Hematopoietic multipotent progenitor cell (in vitro differentiated cells): ENCODE results near the gene RUNX2. TPM values are rescaled to one million over a fixed set of nuclear protein-coding genes. Genes with fewer than 3 reads are reported as not detected.

ENCODE experiments used
- DNase-seq, 3 donors: peaks; one replicate each; pipeline ENCODE4 v3.0.0-alpha.2; 2011 to 2015; ENCODE audit warnings: low read depth in 2 of 3, low spot score in 2 of 3
- total RNA-seq: library from RNA; depleted of rRNA; stranded (reverse); fragments of >200 nt; gene quantifications from one replicate; pipeline ENCODE4 v1.2.3, GENCODE V29; 2012

RUNX2 gene
- total RNA-seq, 1 donor, result 26.1 TPM

DNA sequence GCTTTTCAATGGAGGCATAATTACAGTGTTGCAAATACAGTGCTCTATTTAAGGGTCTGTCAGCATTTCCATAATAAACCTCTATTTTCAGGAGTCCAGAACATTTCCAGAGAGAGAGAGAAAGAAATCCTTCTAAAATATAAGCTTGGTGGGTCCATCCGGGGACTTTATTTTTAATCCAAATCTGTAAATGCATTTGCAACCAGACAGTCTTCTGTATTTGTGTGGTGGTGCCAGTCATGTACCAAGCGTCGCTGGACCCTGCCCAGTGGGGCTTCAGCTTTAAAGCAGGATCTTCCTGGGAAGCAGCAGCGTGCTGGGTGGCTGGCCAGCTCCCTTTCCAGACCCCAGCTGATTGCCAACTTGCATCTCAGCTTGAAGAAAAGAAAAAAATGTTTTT, 306.1 kb downstream of the RUNX2 start:
- DNase-seq, result no peak

DNA sequence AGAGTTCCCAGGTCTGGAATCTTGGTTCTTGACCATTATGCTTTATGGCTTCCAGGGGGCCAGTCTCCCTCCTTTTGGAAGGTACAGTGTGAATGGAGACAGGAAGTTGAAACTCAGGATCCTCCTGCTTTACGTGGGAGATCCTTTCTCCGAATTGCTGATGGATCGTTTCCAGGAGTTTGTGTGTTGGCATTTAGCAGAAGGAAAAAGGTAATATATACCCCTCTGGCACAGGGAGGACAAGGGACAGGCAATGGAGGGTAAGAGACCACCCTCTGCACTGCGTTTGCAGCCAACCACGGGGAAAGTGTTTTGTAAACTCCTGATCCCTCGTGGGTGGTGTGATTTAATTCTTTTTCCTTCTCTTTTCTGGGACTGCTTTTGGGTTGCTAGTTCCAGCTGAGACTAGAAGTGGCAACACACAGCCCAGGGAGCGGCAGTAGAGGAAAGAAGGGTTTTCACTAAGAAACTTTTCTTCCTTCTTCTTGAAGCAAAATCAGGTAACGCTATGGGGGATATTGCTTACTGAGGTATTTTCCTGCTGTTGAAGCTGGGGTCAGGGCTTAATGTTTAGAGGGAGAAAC, 307.2 kb downstream of the RUNX2 start:
- no peak for DNase-seq

DNA sequence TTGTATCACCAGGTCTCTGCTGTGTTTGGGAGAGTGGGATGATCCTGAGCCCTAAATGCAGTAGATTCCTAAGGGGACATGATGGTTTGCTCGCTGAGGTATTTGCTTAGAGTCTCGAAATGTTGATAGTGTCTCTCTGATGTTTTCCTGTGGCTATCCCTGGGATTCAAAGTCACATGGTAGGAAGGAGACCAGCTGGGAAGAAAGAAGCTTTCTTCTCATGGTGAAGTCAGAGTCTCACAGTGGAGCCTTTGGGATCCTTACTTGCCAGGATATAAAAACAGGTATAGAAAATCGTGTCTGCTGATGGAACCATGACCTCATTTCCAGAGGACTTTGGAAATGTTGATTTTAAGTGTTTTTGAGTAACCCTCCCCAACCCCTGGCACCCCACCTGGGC, 308.9 kb downstream of the RUNX2 start:
- DNase-seq, result no peak

- no peak for DNase-seq
These were observed 309.6 kb downstream of the RUNX2 start for GRCh38 chr6:45637611-45638257.

GRCh38 chr6:45640081-45640491, 312.0 kb downstream of the RUNX2 start:
- DNase-seq, result no peak

DNA sequence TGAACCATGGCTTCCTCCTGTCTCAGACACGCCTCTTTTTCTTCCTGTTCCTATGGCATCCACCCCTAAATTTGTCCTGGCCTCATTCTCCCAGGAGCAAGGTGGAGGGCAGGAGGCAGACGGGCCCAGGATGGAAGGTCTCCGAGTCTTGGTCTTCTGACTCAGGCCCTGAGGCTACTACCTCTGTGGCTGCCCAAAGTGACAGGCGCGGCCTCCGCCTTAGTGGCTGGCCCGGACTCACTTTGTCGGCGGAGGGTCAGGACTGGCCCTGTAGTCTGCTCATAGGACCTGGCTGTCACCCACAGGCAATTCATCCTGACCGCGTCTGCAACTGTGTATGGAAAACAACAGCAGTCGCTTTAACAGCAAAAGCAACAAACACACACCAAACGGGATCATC, 312.7 kb downstream of the RUNX2 start:
- no peak for DNase-seq

DNA sequence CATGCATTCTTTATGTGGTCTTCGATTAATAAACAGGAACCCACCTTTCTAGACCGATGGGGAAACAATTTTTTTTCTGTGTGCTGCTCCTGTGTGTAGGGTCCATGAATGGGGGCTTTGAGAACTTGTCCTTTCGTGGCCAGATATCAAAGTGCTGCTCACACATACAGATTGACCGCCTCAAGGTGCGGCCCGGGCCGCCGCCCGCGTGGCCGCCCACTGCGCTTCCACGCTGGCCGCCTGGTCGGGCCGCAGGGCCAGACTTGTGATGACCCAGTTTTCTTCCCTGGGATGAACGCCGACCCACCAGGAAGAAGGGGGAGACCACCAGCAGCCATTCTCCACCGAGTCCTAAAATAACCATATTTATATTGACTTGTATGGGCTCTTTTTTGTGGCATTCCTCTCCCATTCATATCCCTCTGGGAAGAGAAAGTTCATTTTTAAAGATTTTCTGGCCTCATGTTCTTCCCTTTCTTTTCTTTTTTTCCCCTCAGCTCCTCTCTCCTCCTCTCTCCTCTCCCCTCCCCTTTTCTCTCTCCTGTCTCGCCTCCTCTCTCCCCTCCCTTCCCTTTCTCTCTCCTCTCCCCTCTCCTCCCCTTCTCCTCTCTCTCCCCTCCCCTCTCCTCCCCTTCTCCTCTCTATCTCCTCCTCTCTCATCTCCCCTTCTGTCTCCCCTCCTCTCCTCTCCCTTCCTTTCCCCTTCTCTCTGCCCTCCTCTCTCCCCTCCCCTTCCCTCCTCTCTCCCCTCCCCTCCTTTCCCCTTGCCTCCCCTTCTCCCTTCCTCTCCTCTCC, 314.4 kb downstream of the RUNX2 start:
- DNase-seq, result no peak

DNA sequence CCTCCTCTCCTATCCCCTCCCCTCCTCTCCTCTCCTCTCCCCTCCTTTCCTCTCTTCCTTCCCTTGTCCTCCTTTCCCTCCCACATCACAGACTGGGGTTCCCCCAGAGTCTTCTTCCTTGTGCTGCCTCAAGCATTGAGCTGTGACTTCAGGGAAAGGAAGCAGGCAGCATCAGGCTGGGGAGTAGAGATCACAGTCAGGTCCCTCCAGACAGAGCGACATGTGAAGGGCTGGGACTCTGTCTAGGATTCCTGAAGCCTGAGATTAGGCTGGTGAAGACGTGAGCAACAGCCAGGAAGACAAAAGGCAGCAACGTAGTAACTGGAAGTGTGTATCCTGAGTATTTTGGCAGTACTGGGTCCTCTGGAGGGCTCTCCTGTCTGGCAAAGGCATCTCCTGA, 315.0 kb downstream of the RUNX2 start:
- DNase-seq, result no peak

GRCh38 chr6:45644720-45645119, 316.6 kb downstream of the RUNX2 start:
- DNase-seq, result no peak

- DNase-seq, result no peak
These were observed 317.2 kb downstream of the RUNX2 start for GRCh38 chr6:45645302-45645701.

- no peak for DNase-seq
These were observed 319.5 kb downstream of the RUNX2 start for GRCh38 chr6:45647341-45648261.

DNA sequence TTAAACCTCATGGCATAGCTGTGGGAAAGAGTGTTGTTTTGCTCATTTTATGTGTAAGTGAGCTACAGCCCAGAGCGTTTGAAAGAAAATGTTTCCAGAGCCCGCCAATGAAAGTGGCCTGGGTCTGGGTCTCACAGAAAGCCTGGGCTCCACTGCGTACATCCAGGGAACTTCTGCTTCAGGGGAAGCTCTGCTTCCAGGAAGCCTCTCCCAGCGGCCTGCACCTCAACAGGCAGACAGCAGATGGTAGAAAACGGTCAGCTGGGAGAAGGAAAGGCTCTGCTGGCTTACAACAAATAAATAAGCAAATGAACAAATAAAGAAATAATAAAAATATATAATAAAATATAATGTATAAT, 320.1 kb downstream of the RUNX2 start:
- DNase-seq, result no peak

DNA sequence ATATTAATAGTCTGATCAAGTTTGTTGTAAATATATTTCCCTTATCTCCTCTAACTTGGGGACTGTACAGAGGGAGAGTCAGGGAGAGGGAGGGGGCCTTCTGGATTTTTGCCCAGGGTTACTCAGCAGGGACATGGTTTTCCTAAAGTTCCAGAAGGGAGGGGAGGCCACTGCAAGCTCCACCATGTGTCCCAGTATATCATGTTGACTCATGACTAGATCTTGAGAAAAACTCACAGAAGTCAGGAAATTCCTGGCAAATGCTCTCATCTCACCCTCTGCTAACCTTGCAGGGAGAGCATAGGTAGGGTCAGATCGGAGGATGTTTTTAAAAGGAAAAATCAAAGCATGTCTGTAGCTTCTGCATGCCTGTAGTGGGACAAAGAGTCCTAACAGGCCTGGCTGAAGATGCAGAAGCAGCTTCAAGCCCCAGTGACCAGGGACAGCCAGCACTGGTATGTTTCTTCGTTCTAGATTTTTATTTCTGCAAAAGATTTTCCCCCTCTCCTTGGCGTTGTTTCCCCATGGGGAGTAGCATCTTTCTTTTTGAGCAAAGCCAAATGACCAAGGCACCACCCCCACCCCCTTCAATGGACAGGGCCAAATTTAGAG, 322.5 kb downstream of the RUNX2 start:
- DNase-seq, result no peak

GRCh38 chr6:45651301-45651700, 323.2 kb downstream of the RUNX2 start:
- DNase-seq, result no peak

DNA sequence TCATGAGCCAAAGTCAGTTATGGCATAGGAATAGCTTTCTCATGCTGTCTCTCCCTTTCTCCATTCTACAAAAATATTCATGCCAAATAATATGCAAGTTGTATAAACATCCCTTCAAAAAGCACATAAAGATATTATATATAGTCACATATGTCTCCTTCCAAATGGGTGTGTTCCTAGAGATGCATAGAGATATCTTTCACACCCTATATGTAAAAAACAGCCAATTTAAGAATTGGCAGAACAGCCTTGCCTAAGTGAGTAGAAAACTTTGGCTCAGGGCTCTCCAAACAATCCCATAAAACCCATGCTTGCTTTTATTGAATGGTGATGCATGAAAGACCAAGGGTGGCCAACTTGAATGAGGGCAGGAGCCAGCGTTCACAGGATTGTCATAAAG, 324.3 kb downstream of the RUNX2 start:
- no peak for DNase-seq

DNA sequence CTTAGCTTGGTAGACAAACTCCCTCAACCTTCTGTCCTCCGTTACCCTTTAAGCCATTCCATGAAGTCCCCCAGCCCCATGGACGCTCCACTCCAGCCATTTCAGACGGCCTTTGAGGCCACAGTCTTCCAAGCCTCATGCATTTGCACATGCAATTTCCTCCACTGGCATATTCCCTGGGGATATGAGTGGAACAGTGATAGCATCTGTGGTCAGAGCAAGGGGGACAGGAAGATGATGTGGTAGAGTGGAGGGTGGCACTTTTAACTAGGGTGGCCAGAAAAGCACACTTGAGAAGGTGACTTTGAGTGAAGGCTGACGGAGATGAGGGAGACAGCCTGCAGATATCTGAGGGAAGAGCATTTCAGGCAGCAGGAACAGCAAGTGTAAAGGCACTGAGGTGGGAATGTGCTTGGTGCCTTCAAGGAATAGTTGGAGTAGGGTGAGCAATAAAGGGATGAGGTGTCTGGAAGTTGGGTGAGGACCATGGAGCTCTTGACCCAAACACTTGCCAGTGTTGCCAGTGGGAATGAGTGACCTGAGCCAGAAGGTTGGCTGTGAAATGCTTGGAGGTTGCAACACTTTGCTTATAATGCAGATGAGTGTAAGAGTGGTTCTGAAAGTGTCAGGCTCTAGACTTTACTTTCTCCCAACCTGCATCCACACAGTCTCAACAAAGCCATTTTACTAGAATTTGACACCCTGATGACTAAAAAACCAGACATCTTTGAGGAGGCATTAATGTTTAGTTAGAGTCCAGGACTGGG, 325.2 kb downstream of the RUNX2 start:
- no peak for DNase-seq

DNA sequence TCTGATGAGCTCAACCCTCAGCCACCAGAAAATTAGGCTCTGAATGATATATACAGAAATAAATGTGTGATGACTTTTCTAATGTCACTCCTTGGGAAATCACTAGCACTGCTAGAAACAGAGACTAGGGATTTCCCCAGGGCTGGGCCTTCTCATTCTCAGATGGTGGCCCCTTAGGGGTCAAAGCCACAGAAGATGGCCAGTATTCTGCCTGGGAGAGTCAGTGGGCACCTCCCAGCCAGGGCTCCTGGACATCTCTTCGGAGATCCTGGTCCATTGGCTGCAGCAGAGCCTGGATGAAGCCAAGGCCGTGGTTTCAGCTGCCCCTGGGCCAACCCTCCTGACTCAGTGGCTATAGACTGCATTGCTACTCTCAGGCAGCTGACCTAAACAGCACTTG, 326.5 kb downstream of the RUNX2 start:
- no peak for DNase-seq

GRCh38 chr6:45655745-45656476, 327.8 kb downstream of the RUNX2 start:
- DNase-seq, result no peak

GRCh38 chr6:45657226-45657625, 329.1 kb downstream of the RUNX2 start:
- DNase-seq, result no peak
